HUES6 (cell line): Measurements from ENCODE around the gene RPS3A.
A peak's percentile ranks its signal among the peaks of the same experiment; 100 is the strongest.
"Not testable (repeated sequence)": the region's sequence is repeated elsewhere in the genome, so short reads cannot be mapped to it uniquely, and the experiment has no call there.

Source experiments
- H3K27ac ChIP-seq: 2 replicates; pipeline ENCODE4 v1.7.0; 2013; ENCODE audit warnings: low read depth, mild to moderate bottlenecking, low read length, inconsistent platforms
- H3K27me3 ChIP-seq: 2 replicates; pipeline ENCODE4 v1.6.1; 2013; ENCODE audit warnings: low read length; ENCODE audit not compliant: control insufficient read depth, insufficient read depth
- H3K36me3 ChIP-seq: 2 replicates; pipeline ENCODE4 v1.6.1; 2013; ENCODE audit warnings: low read length; ENCODE audit not compliant: control insufficient read depth, insufficient read depth
- H3K4me1 ChIP-seq: 2 replicates; pipeline ENCODE4 v1.6.1; 2013; ENCODE audit warnings: low read length; ENCODE audit not compliant: control insufficient read depth, insufficient read depth
- H3K4me3 ChIP-seq: 2 replicates; pipeline ENCODE4 v1.5.1; 2013; ENCODE audit warnings: low read depth, low read length
- H3K9ac ChIP-seq: one replicate; pipeline ENCODE4 v1.6.1; 2013; ENCODE audit warnings: mild to moderate bottlenecking, low read length
- H3K9me3 ChIP-seq: 2 replicates; pipeline ENCODE4 v1.6.1; 2013; ENCODE audit warnings: low read depth, low read length; ENCODE audit not compliant: control insufficient read depth, insufficient read depth

The RPS3A gene

DNA sequence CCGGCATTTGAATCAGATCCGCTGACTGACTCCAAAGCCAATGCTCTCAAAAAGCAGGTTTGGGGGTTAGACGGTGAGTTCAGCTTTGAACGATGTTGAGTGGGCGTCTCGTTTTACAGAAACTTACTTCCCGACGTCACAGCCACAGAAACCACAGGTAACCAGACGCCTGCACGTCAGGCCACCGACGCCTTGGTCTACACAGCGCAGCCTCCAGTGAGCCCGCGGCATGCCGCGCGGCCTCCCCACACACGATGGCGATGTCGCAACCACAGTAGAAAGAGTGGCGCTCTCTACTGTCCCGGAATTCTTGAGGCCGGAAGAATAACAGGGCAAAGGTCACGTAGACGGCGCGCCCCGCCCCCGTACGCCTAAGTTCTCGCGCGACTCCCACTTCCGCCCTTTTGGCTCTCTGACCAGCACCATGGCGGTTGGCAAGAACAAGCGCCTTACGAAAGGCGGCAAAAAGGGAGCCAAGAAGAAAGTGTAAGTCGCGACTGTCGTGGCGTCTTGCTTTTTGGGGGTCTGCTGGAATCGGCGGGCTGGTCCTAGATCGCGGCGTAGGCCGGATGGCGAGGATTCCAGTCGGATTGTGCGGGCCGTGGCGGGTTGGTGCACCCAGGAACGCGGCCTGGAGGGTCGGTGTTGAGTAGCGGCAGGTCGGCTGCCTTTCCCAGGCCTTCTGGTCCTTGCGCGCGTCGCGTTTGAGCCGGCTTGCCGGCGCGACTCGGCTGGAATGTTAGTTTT lies at the start of gene RPS3A:
Gene RPS3A (plus strand): TSS at position 400 of the 747 bp plus-strand sequence. CDS start 25 bp downstream, at position 425.
- Histone ChIP-seq H3K36me3 (peaks cover 48% of the 10 kb centered on the region), H3K9ac (peak within 1 kb of the TSS; percentile 99), H3K4me1 (peaks cover 9% of the 10 kb centered on the region), H3K27me3 (no peaks in the 10 kb centered on the region), H3K4me3 (peak within 1 kb of the TSS; percentile 95), H3K27ac (peak within 1 kb of the TSS; percentile 95), H3K9me3 (no peaks in the 10 kb centered on the region)

DNA sequence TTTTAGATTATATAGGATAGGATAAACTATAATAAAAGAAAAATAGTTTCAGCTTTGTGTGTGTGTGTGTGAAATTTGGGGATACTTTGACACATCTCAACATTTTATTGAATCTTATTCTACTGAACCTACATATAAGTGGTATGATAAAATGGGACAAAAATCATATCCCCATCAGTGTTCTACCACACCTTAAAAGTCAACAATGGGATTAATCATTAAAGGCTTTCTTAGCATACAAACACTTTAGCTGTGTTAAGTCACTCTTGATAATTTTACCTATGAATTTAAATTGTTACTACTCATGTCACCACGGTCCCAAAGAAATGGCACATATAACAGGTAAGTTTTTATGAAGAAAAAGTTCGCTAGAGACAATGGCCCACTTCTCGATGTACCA lies 46.6 kb upstream of the RPS3A start:
- Histone ChIP-seq H3K9me3 (no peaks in the 10 kb centered on the region), H3K27ac (no peak overlapping the region), H3K4me1 (peaks cover 19% of the 10 kb centered on the region), H3K27me3 (no peaks in the 10 kb centered on the region), H3K4me3 (no peak overlapping the region), H3K36me3 (no peaks in the 10 kb centered on the region), H3K9ac (no peak overlapping the region)

DNA sequence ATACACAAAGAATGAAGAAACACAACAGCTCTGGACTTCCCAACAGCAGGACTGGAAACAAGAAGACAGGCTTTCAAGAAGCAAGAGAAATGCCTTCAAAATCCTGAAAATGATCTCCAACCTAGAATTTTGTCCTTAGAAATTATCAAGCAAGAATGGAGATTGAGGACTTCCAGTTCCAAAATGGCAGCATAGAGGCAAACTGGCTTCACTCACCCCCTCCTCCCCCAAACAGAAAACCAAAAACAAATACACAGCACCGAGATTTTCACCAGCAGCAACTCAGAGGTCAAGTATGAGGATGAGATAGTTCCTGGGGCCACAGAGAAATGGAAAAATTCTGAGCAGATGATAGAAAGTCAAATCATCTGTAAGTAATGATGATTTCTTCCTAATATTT lies 43.9 kb upstream of the RPS3A start:
- H3K27ac ChIP-seq, result no peak overlapping the region
- no peaks in the 10 kb centered on the region for H3K27me3 ChIP-seq
- no peak overlapping the region for H3K9ac ChIP-seq
- no peaks in the 10 kb centered on the region for H3K4me1 ChIP-seq
- H3K36me3 ChIP-seq, result no peaks in the 10 kb centered on the region
- no peak overlapping the region for H3K4me3 ChIP-seq
- H3K9me3 ChIP-seq, result no peaks in the 10 kb centered on the region

DNA sequence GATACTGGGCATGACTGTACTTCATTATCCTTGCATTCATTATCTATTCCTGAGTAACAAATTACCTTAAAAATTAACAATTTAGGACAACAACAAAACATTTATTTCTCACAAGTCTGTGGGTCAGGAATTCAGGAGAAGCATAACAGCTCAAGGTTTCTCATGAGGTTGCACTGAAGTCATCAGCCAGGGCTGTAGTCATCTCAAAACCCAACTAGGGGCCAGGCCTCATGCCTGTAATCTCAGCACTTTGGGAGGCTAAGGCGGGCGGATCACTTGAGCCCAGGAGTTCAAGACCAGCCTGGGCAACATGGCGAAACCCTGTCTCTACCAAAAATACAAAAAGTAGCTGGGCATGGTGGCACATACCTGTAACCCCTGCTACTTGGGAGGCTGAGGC lies 36.3 kb upstream of the RPS3A start:
- H3K27me3 ChIP-seq, H3K36me3 ChIP-seq, H3K9ac ChIP-seq, H3K9me3 ChIP-seq, H3K4me3 ChIP-seq, H3K27ac ChIP-seq, H3K4me1 ChIP-seq: not testable (repeated sequence)

DNA sequence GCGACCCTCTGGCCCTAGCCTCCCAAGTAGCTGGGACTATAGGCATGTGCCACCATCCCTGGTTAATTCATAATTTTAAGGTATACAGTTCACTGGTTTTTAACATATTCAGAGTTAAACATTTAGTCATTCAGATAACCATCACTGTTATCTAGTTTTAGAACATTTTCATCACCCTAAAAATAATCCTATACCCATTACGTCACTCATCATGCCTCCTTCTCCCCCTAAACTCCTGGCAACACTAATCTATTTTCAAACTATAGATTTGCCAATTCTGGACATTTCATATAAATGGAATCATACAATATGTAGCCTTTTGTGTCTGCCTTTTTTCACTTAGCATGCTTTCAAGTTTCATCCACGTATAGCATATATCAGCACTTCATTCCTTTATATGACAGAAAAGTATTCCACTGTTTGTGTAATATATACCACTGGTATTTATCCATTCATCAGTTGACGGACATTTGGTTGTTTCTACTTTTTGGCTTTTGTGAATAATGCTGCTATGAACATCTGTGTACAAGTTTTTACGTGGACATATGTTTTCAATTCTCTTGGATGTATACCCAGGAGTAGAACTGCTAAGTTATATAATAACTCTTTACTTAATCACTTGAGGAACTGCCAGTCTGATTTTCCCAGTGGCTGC lies 32.0 kb upstream of the RPS3A start:
- Histone ChIP-seq H3K4me1 (no peaks in the 10 kb centered on the region), H3K4me3 (no peak overlapping the region), H3K27me3 (no peaks in the 10 kb centered on the region), H3K9me3 (no peaks in the 10 kb centered on the region), H3K36me3 (no peaks in the 10 kb centered on the region), H3K27ac (no peak overlapping the region), H3K9ac (no peak overlapping the region)

DNA sequence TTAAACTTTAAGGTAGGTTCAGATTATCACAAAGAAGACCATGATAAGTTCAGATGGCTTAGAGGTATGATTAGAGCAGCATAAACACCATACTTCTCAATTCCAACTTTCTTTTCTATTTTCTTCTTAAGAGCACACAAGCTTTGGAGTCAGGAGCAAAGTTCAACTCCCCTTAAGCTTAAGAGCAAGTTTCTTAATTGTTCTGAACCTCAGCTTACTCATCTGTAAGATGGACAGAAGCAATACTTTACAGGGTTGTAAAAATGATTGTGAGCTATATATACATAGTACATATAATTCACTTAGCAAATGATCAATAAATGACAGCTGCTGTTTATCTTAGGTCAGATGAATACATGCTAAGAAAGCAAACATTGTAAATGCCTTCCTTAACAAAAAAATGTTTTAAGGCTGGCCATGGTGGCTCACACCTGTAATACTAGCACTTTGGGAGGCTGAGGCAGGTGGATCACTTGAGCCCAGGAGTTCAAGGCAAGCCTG lies 25.0 kb upstream of the RPS3A start:
- Histone ChIP-seq H3K9ac (no peak overlapping the region), H3K4me3 (no peak overlapping the region), H3K36me3 (no peaks in the 10 kb centered on the region), H3K27me3 (no peaks in the 10 kb centered on the region), H3K9me3 (no peaks in the 10 kb centered on the region), H3K4me1 (no peaks in the 10 kb centered on the region), H3K27ac (no peak overlapping the region)

DNA sequence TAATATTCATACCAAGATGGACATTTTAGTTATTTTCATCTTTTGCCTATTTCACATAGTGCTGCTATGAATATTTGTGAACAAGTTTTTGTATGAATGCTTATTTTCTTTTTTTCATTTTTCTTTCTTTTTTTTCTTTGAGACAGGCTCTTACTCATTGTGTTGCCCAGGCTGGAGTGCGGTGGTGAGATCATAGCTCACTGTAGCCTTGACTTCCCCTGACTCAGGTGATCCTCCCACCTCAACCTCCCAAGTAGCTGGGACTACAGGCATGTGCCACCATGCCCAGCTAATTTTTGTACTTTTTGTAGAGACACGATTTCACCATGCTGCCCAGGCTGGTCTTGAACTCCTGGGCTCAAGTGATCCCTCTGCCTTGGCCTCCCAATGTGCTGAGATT lies 21.4 kb upstream of the RPS3A start:
- not testable (repeated sequence) for H3K4me3 ChIP-seq, H3K9me3 ChIP-seq, H3K27me3 ChIP-seq, H3K4me1 ChIP-seq, H3K36me3 ChIP-seq, H3K27ac ChIP-seq, H3K9ac ChIP-seq

DNA sequence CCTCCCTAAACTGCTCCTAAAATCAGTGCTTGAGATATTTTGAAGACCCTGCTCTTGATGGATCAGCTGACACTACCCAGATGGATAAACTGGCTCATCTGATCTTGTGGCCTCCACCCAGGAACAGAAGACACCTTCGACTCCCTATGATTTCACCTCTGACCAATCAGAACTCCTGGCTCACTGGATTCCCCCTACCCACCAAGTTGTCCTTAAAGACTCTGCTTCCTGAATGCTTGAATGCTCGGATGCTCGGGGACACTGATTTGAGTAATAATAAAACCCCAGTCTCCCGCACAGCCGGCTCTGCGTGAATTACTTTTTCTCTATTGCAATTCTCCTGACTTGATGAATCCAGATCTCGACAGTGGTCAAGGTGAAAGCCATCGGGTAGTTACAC lies 12.0 kb upstream of the RPS3A start:
- no peaks in the 10 kb centered on the region for H3K36me3 ChIP-seq
- no peaks in the 10 kb centered on the region for H3K27me3 ChIP-seq
- H3K9me3 ChIP-seq, result no peaks in the 10 kb centered on the region
- H3K9ac ChIP-seq, result no peak overlapping the region
- H3K27ac ChIP-seq, result no peak overlapping the region
- H3K4me1 ChIP-seq, result peaks cover 8% of the 10 kb centered on the region
- no peak overlapping the region for H3K4me3 ChIP-seq

DNA sequence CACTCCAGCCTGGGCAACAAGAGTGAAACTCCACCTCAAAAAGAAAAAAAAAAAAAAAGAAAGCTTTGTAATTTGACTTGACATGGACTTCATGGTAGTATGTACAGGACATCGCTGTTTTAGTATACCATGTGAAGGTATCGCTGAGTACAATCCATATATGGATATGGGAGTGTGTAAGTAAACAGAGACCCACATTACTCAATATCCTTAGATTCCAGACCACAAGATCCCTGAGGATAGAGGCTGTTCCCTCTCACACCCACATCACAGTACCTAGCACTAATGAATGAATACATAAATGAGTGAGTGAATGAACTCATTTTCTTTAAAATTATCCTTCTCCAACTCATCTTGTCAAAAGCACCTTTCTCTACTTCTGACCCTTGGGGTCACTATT lies 8.4 kb upstream of the RPS3A start:
- H3K4me3 ChIP-seq, result no peak overlapping the region
- H3K27me3 ChIP-seq, result no peaks in the 10 kb centered on the region
- peaks cover 11% of the 10 kb centered on the region for H3K4me1 ChIP-seq
- H3K27ac ChIP-seq, result no peak overlapping the region
- no peak overlapping the region for H3K9ac ChIP-seq
- H3K9me3 ChIP-seq, result no peaks in the 10 kb centered on the region
- no peaks in the 10 kb centered on the region for H3K36me3 ChIP-seq

DNA sequence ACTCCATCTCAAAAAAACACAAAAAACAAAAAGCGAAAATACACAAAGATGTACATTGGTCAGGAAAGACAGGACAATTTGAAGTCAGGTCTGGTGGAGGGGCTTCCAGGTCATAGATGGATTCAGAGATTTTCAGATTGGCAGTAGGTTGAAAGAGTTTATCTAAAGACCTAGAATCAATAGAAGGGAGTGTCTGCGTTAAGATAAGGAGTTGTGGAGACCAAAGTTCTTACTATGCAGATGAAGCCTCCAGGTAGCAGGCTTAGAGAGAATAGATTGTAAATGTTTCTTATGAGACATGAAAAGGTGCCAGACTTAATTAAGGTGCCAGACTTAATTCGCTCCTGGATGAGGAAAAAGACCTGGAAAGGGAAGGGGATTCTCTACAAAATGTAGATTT lies 6.9 kb upstream of the RPS3A start:
- no peaks in the 10 kb centered on the region for H3K9me3 ChIP-seq
- H3K36me3 ChIP-seq, result no peaks in the 10 kb centered on the region
- H3K4me3 ChIP-seq, result no peak overlapping the region
- H3K4me1 ChIP-seq, result peaks cover 10% of the 10 kb centered on the region
- no peaks in the 10 kb centered on the region for H3K27me3 ChIP-seq
- no peak overlapping the region for H3K9ac ChIP-seq
- no peak overlapping the region; the same call in 1 of the 2 replicates for H3K27ac ChIP-seq

DNA sequence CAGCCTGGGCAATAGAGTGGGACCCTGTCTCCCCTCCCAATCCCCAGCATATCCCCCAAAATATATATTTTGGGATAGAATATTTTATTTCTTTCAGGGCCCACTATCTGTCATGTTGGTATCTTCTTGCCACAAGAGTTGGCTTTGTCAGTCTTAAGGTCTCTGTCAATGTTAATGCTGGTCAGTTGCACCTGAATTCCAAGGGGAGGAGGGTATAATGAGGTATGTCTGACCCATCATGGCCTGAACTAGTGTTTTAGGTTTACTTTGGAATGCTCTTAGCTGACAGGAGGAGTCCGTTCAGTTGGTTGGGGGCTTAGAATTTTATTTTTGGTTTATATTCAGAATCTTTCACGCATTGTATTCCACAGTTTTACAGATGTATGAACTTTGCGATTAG lies 6.2 kb upstream of the RPS3A start:
- Histone ChIP-seq H3K36me3 (no peaks in the 10 kb centered on the region), H3K9me3 (no peaks in the 10 kb centered on the region), H3K4me3 (no peak overlapping the region), H3K27ac (no peak overlapping the region), H3K27me3 (no peaks in the 10 kb centered on the region), H3K4me1 (peaks cover 3% of the 10 kb centered on the region; the same call in 1 of the 2 replicates), H3K9ac (no peak overlapping the region)
